ENCODE results near the gene PDE7B.

DNA sequence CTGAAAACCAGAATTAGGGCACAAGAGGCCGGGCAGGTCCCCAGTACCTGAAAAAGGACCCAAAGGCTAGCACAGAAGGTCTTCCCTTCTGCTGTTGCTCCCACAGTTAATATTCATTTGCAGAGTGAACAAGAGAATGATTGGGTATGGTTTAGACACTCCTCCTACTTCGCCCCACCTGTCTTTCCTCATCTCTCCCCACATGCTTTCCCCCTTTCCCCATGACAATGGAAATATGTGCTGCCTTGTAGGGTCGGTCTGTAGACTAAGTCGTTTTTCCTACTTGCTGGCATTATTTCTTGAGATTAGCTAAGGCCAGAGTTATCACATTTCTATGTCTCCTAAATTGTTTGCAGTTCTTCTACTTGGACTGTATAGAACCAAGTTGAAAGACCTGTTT is 181.9 kb downstream of the PDE7B start:
- TF ChIP-seq CTCF (conservative IDR thresholded peaks at IDR 0.05; ENCODE audit: low read length) (no peak), EZH2phosphoT487 (IDR thresholded peaks at IDR 0.05; ENCODE audit: borderline replicate concordance, low read depth, low read length) (no peak)

All from OCI-LY7 (cell line).